Adrenal gland (tissue), 12 donors: Measurements from ENCODE around the gene MLN. TPM values are rescaled to one million over a fixed set of nuclear protein-coding genes. Genes with fewer than 3 reads are reported as not detected.

Source experiments
- DNase-seq, 7 donors: peaks; one replicate each; pipeline ENCODE4 v3.0.0-alpha.2; 2019 to 2020
- H3K27ac ChIP-seq, 5 donors: fragments of 200-600 bp; sonication (generic) in 4 of 5; 1 replicate in 3 of 5; 2 replicates in 2 of 5; pipeline versions ENCODE4 v1.5.1 to v1.8.0; 2016 to 2020; ENCODE audit warnings: mild to moderate bottlenecking in 1 of 5
- H3K27me3 ChIP-seq: fragments of 200-600 bp; 2 replicates; pipeline ENCODE4 v1.8.0; 2021
- H3K36me3 ChIP-seq, 2 donors: fragments of 200-600 bp; replicated peaks in 1 of 2; 1 replicate in 1 of 2; 2 replicates in 1 of 2; pipeline versions ENCODE4 v1.5.1 to v1.8.0; 2018 to 2022
- H3K4me1 ChIP-seq, 2 donors: fragments of 200-600 bp; replicated peaks in 1 of 2; 1 replicate in 1 of 2; 2 replicates in 1 of 2; pipeline versions ENCODE4 v1.5.1 to v1.8.0; 2018 to 2021
- H3K4me3 ChIP-seq, 4 donors: fragments of 200-600 bp; sonication (generic) in 3 of 4; one replicate each; pipeline ENCODE4 v1.5.1; 2016 to 2018
- H3K9me3 ChIP-seq, 3 donors: fragments of 200-600 bp; sonication (generic) in 1 of 3; replicated peaks in 1 of 3; 1 replicate in 2 of 3; 2 replicates in 1 of 3; pipeline versions ENCODE4 v1.5.1 to v1.8.0; 2016 to 2021
- POLR2A ChIP-seq, 2 donors: fragments of 450-650 bp; IDR thresholded peaks; one replicate each; pipeline ENCODE4 v1.6.1; 2017; ENCODE audit warnings: antibody characterized with exemption in 2 of 2, mild to moderate bottlenecking in 2 of 2, moderate library complexity in 1 of 2
- WGBS, 4 donors: extraction: QIAGEN DNeasy Blood & Tissue Kit in 2 of 4; methylation state at CpG; one replicate each; pipeline versions ENCODE4 v1.1.5 to v1.1.7; 2013 to 2017; 5-methylcytosine and 5-hydroxymethylcytosine counted together
- intact Hi-C, 2 donors: fragments of 100-400 bp; cut with DNase I; formaldehyde crosslinking; loops; one replicate each; pipeline versions ENCODE4 v1.14.1 to v1.15.0; 2022 to 2023
- polyA plus RNA-seq, 3 donors: library from polyadenylated mRNA; stranded (reverse); fragments of 200-250 nt in 2 of 3; fragments of 350-450 nt in 1 of 3; fragmentation: Illumina TruSeq in 1 of 3; extraction: RNeasy Lipid Tissue Mini Kit (QIAGEN cat#74804) in 1 of 3; gene quantifications; one replicate each; pipeline ENCODE4 v1.2.3, GENCODE V29; 2013 to 2014
- total RNA-seq, 9 donors: library from RNA; depleted of rRNA in 4 of 9; stranded (reverse); fragments of >200 nt in 4 of 9; fragments of 120-200 nt in 1 of 9; fragmentation: NEBNext Ultra II Directional in 1 of 9; extraction: Animal tissue kit (Norgen Biotek cat#: 25700) in 1 of 9; gene quantifications; one replicate each; pipeline versions ENCODE4 v1.1.0 to v1.2.4, GENCODE V29; 2013 to 2023
- TF ChIP-seq, protein P1 (sequence below), 6 experiments: fragments of 450-650 bp in 4 of 6; fragments of 200-600 bp in 2 of 6; sonication (generic) in 1 of 6; IDR thresholded peaks; 1 replicate in 5 of 6; 2 replicates in 1 of 6; pipeline versions ENCODE4 v1.5.1 to v1.8.0; 2016 to 2021; ENCODE audit warnings: antibody characterized with exemption in 6 of 6, mild to moderate bottlenecking in 2 of 6, moderate library complexity in 1 of 6
- donor health status: healthy with polysubstance abuse.
- donor health status: Bipolar disorder and iron deficiency.
- donor health status: DM: yes; HTN: yes; CAD: no.
- donor health status: DM: no; HTN: no; CAD: no.
- donor health status: DM: no; HTN: no; CAD: no.
- donor health status: DM: yes; HTN: yes; CAD: no.

The MLN gene
- total and polyA plus RNA-seq, 12 donors: not detected

DNA sequence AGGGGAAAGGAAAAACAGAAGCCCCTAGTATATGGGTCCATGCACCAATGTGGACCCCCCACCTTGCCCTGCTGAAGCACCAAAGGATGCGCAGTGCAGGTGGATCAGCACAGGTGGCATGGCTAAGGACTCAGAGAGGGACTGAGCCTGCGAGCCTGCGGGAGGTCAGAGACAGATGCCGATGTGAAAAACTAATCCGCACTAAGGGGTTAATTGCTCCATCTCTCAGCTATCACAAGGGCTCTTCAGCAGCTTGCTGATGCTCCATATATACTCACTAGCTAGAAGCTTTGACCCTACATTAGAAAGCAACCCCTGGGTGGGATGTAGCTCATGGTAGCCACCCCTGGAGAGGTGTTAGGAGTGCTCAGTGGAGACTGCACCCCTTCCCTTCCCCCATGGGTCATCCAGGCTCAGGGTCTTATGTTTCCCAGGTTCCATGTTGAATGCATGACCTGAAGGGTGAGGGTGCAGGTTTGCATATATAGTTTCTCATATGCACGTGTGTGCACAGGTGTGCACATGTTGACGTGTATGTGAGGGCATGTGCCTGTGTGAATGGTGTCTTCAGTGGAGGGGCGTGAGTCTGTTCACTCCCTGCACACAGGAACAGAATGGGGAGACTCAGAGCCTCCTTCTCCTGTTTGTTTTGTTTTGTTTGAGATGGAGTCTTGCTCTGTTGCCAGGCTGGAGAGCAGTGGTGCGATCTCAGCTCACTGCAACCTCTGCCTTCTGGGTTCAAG, 43.7 kb downstream of the MLN start:
- Histone ChIP-seq H3K36me3 (no peaks in the 10 kb centered on the region), H3K9me3 (no peaks in the 10 kb centered on the region), H3K4me3 (no peak overlapping the region), H3K27me3 (no peaks in the 10 kb centered on the region), H3K4me1 (peaks cover 3 to 17% of the 10 kb centered on the region in 2 donors), H3K27ac (no peak overlapping the region)
- no peak for DNase-seq
- 90 to 92% (median 90%) methylated on average over 9 of the region's 9 CpGs for WGBS, 4 donors
- TF ChIP-seq POLR2A (IDR thresholded peaks at IDR 0.05): no peak
- TF ChIP-seq, protein P1, sequence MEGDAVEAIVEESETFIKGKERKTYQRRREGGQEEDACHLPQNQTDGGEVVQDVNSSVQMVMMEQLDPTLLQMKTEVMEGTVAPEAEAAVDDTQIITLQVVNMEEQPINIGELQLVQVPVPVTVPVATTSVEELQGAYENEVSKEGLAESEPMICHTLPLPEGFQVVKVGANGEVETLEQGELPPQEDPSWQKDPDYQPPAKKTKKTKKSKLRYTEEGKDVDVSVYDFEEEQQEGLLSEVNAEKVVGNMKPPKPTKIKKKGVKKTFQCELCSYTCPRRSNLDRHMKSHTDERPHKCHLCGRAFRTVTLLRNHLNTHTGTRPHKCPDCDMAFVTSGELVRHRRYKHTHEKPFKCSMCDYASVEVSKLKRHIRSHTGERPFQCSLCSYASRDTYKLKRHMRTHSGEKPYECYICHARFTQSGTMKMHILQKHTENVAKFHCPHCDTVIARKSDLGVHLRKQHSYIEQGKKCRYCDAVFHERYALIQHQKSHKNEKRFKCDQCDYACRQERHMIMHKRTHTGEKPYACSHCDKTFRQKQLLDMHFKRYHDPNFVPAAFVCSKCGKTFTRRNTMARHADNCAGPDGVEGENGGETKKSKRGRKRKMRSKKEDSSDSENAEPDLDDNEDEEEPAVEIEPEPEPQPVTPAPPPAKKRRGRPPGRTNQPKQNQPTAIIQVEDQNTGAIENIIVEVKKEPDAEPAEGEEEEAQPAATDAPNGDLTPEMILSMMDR (IDR thresholded peaks at IDR 0.05): no peak
- intact Hi-C loops: loop anchor here in 1 of 2 donors (5.0 kb wide), 1 partner anchor 173 kb away; no protein-coding TSS in a partner anchor

DNA sequence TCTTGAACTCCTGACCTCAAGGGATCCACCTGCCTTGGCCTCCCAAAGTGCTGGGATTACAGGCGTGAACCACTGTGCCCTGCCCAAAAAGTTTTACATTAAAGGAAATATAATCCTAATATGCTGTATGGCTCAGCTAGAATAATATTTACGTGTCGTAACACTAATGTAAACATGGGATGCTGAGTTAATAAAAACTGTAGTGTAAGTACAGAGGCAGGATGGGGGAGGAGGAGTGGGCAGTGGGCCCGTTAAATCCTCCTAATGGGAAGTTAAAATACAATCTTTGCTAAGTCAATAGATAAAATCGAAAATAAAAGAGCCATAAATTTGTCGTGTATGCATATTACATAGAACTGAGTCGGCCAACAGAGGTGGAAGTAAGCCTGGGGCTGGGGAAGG, 45.0 kb downstream of the MLN start:
- no peak for TF ChIP-seq POLR2A (IDR thresholded peaks at IDR 0.05)
- TF ChIP-seq, protein P1 (IDR thresholded peaks at IDR 0.05): no peak
- Histone ChIP-seq H3K27me3 (no peaks in the 10 kb centered on the region), H3K9me3 (no peaks in the 10 kb centered on the region), H3K4me1 (peaks cover 3 to 17% of the 10 kb centered on the region in 2 donors), H3K27ac (no peak overlapping the region), H3K4me3 (no peak overlapping the region), H3K36me3 (no peaks in the 10 kb centered on the region)
- no peak for DNase-seq
- intact Hi-C loops: no loop called here
- WGBS, 4 donors: 70 to 80% (median 77%) methylated on average over 7 of the region's 7 CpGs

DNA sequence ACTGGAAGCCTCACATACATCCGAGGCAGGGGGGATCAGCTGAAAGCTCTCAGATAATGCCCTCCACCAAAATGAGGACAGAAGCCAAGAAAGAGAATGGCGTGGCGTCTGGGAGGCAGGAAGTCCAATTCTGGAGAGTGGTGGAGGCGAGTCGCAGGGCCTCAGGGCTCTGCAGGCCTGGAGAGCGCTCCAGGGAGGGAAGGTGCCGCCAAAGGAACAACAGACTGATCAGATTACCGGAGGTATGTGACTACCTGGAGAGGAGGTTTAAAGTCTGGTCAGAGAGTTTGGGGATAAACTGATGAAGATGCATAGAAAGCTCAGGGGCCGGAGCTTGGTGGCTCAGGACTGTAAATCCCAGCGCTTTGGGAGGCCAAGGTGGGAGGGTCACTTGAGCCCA, 45.9 kb downstream of the MLN start:
- 84 to 94% (median 89%) methylated on average over 10 of the region's 10 CpGs for WGBS, 4 donors
- TF ChIP-seq, protein P1 (IDR thresholded peaks at IDR 0.05): no peak
- TF ChIP-seq POLR2A (IDR thresholded peaks at IDR 0.05): no peak
- intact Hi-C loops: no loop called here

DNA sequence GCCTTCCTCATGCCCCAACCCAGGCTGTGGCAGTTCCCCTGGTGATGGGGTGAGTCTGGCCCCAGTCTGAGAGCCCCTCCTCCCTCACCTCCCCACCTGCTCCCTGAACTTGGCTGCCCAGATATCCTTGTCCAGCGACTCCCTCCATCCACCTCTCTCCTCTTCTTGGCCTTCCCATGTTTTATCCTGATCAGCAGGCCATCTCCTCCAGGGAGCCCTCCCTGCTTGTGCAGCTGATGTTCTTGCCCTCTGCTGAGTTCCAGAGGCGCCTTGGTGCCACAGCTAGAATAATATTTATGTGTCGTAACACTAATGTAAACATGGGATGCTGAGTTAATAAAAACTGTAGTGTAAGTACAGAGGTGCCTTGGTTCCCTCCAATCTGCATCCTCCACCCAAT, 46.7 kb downstream of the MLN start:
- WGBS, 4 donors: 80 to 89% (median 81%) methylated on average over 3 of the region's 3 CpGs
- H3K36me3 ChIP-seq: no peaks in the 10 kb centered on the region
- H3K9me3 ChIP-seq: no peaks in the 10 kb centered on the region
- TF ChIP-seq, protein P1 (IDR thresholded peaks at IDR 0.05): no peak
- TF ChIP-seq POLR2A (IDR thresholded peaks at IDR 0.05): no peak
- no peak overlapping the region for H3K27ac ChIP-seq
- H3K4me1 ChIP-seq: peaks cover 0 to 9% of the 10 kb centered on the region in 2 donors
- H3K27me3 ChIP-seq: no peaks in the 10 kb centered on the region
- intact Hi-C loops: no loop called here
- no peak overlapping the region for H3K4me3 ChIP-seq
- DNase-seq: no peak

More for the DNA sequence above, 45.9 kb downstream of the MLN start:
- DNase-seq: no peak
- peaks cover 3 to 16% of the 10 kb centered on the region in 2 donors for H3K4me1 ChIP-seq
- H3K27ac ChIP-seq: no peak overlapping the region
- H3K9me3 ChIP-seq: no peaks in the 10 kb centered on the region
- H3K4me3 ChIP-seq: no peak overlapping the region
- H3K27me3 ChIP-seq: no peaks in the 10 kb centered on the region
- no peaks in the 10 kb centered on the region for H3K36me3 ChIP-seq
